Measurements from ENCODE around the gene OR6B2. TPM values are rescaled to one million over a fixed set of nuclear protein-coding genes. Genes with fewer than 3 reads are reported as not detected.

OR6B2 gene
- not detected for total RNA-seq

DNA sequence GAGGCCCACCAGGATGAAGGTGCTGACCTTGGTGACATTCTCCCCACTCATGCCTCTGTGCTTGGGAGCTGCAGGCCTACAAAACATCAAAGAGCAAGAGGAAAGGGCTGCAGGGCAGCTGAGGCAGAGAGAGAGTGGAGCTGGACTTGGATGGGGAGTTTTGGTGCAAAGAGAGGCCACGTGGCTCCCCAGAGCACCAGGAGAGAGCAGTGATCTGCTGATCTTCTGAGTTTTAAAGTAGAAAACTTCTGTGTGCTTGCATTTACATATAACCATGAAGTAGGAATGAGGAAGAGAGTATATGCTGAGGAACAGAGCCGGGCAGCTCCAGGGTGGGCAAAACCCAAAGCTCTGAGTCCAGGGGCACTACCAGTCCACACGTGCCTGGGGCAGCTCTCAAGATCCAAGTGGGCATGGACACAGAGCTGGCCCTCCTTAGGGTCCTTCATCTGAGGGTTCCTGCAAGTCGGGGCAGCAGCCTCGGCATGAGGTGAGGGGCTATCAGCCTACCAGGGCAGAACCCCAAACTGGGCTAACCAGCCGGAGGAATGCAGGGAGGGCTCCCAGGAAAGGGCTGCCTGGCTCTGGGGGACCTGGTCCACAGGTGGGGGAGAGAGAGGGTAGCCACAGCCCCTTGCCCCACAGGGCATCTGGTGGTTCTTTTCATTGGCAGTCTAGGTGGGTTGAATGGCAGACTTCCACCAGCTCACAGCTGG is at the start of gene OR6B2:
OR6B2 (minus strand) TSS at position 51 of the 716 bp plus-strand sequence; CDS start at position 51, 0 bp downstream.
- Histone ChIP-seq H3K27ac (no peak within 1 kb of the TSS), H3K27me3 (no peaks in the 10 kb centered on the region), H3K4me1 (no peaks in the 10 kb centered on the region), H3K4me3 (no peak within 1 kb of the TSS), H3K9me3 (no peaks in the 10 kb centered on the region), H3K36me3 (no peaks in the 10 kb centered on the region)
- intact Hi-C loops (cut with DNase I), result no loop called here
- no peak for DNase-seq (ENCODE audit: extremely low spot score in 2 of 2)
- TF ChIP-seq POLR2A (IDR thresholded peaks at IDR 0.05) (no peak), POLR2AphosphoS5 (IDR thresholded peaks at IDR 0.05; ENCODE audit: insufficient read depth in 1 of 2, low read depth in 1 of 2) (no peak)
- TF ChIP-seq, protein P1, sequence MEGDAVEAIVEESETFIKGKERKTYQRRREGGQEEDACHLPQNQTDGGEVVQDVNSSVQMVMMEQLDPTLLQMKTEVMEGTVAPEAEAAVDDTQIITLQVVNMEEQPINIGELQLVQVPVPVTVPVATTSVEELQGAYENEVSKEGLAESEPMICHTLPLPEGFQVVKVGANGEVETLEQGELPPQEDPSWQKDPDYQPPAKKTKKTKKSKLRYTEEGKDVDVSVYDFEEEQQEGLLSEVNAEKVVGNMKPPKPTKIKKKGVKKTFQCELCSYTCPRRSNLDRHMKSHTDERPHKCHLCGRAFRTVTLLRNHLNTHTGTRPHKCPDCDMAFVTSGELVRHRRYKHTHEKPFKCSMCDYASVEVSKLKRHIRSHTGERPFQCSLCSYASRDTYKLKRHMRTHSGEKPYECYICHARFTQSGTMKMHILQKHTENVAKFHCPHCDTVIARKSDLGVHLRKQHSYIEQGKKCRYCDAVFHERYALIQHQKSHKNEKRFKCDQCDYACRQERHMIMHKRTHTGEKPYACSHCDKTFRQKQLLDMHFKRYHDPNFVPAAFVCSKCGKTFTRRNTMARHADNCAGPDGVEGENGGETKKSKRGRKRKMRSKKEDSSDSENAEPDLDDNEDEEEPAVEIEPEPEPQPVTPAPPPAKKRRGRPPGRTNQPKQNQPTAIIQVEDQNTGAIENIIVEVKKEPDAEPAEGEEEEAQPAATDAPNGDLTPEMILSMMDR (IDR thresholded peaks at IDR 0.05), result no peak

- Histone ChIP-seq H3K4me3 (no peak overlapping the region), H3K27ac (no peak overlapping the region), H3K4me1 (no peaks in the 10 kb centered on the region), H3K27me3 (no peaks in the 10 kb centered on the region), H3K9me3 (peaks cover 6% of the 10 kb centered on the region), H3K36me3 (no peaks in the 10 kb centered on the region)
- intact Hi-C loops (cut with DNase I), result no loop called here
- no peak for DNase-seq (ENCODE audit: extremely low spot score in 2 of 2)
- TF ChIP-seq POLR2AphosphoS5 (IDR thresholded peaks at IDR 0.05; ENCODE audit: insufficient read depth in 1 of 2, low read depth in 1 of 2) (no peak), POLR2A (IDR thresholded peaks at IDR 0.05) (no peak)
- TF ChIP-seq, protein P1 (IDR thresholded peaks at IDR 0.05), result no peak
Observed at GRCh38 chr2:240078631-240079030, 48.4 kb upstream of the OR6B2 start.

- no peaks in the 10 kb centered on the region for H3K4me1 ChIP-seq
- no peak for TF ChIP-seq POLR2AphosphoS5 (IDR thresholded peaks at IDR 0.05; ENCODE audit: insufficient read depth in 1 of 2, low read depth in 1 of 2)
- TF ChIP-seq, protein P1 (IDR thresholded peaks at IDR 0.05), result no peak
- TF ChIP-seq POLR2A (IDR thresholded peaks at IDR 0.05), result no peak
- H3K36me3 ChIP-seq, result no peaks in the 10 kb centered on the region
- H3K27ac ChIP-seq, result no peak overlapping the region
- H3K9me3 ChIP-seq, result peaks cover 6% of the 10 kb centered on the region
- no peak for DNase-seq (ENCODE audit: extremely low spot score in 2 of 2)
- H3K4me3 ChIP-seq, result no peak overlapping the region
- intact Hi-C loops (cut with DNase I), result no loop called here
- no peaks in the 10 kb centered on the region for H3K27me3 ChIP-seq
Observed at GRCh38 chr2:240077442-240077841, 47.2 kb upstream of the OR6B2 start.

GRCh38 chr2:240074545-240074944 is 44.3 kb upstream of the OR6B2 start:
- Histone ChIP-seq H3K27me3 (no peaks in the 10 kb centered on the region), H3K9me3 (peaks cover 6% of the 10 kb centered on the region), H3K36me3 (no peaks in the 10 kb centered on the region), H3K4me3 (no peak overlapping the region), H3K4me1 (no peaks in the 10 kb centered on the region), H3K27ac (no peak overlapping the region)
- no peak for TF ChIP-seq POLR2A (IDR thresholded peaks at IDR 0.05)
- TF ChIP-seq, protein P1 (IDR thresholded peaks at IDR 0.05), result no peak
- TF ChIP-seq POLR2AphosphoS5 (IDR thresholded peaks at IDR 0.05; ENCODE audit: insufficient read depth in 1 of 2, low read depth in 1 of 2), result no peak
- DNase-seq (ENCODE audit: extremely low spot score in 2 of 2), result no peak
- intact Hi-C loops (cut with DNase I), result no loop called here

DNA sequence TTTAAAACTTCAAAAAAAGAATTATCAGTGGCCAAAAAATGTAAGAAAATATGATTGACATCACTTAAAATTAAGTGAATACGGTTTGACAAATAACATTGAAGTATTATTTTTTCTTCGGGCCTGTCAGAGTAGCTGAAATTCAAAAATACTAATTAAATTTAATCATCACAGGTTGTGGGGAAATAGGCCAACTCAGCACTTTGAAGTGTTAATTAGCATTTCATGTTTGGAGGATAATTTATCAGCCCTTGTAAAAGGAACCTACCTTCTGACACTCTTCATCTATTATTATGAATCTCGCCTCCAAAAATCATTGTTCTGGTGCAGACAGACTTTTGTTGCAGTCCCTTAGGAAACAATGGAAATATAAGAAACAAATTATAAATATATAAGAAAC is 40.7 kb upstream of the OR6B2 start:
- Histone ChIP-seq H3K4me3 (no peak overlapping the region), H3K27me3 (no peaks in the 10 kb centered on the region), H3K4me1 (no peaks in the 10 kb centered on the region), H3K27ac (no peak overlapping the region), H3K9me3 (no peaks in the 10 kb centered on the region), H3K36me3 (no peaks in the 10 kb centered on the region)
- intact Hi-C loops (cut with DNase I), result no loop called here
- TF ChIP-seq POLR2A (IDR thresholded peaks at IDR 0.05) (no peak), POLR2AphosphoS5 (IDR thresholded peaks at IDR 0.05; ENCODE audit: insufficient read depth in 1 of 2, low read depth in 1 of 2) (no peak)
- TF ChIP-seq, protein P1 (IDR thresholded peaks at IDR 0.05), result no peak
- no peak for DNase-seq (ENCODE audit: extremely low spot score in 2 of 2)
